HL-60 (cell line): ENCODE results near the gene N4BP2L2.

Experiments used
- GABPA ChIP-seq: IDR thresholded peaks from 2 replicates; pipeline ENCODE4 v1.6.1; 2012; ENCODE audit warnings: low read depth
- POLR2AphosphoS5 ChIP-seq: IDR thresholded peaks from 2 replicates; pipeline ENCODE4 v1.6.1; 2012; ENCODE audit warnings: low read depth
- TF ChIP-seq, protein P1 (sequence below): IDR thresholded peaks from one replicate; pipeline ENCODE4 v1.5.1; 2011; ENCODE audit warnings: low read length, control low read depth, inconsistent platforms; ENCODE audit not compliant: insufficient read depth
- TF ChIP-seq, protein P2 (sequence below): IDR thresholded peaks from 2 replicates; pipeline ENCODE4 v1.6.1; 2012; ENCODE audit warnings: low read depth; ENCODE audit not compliant: insufficient replicate concordance

DNA sequence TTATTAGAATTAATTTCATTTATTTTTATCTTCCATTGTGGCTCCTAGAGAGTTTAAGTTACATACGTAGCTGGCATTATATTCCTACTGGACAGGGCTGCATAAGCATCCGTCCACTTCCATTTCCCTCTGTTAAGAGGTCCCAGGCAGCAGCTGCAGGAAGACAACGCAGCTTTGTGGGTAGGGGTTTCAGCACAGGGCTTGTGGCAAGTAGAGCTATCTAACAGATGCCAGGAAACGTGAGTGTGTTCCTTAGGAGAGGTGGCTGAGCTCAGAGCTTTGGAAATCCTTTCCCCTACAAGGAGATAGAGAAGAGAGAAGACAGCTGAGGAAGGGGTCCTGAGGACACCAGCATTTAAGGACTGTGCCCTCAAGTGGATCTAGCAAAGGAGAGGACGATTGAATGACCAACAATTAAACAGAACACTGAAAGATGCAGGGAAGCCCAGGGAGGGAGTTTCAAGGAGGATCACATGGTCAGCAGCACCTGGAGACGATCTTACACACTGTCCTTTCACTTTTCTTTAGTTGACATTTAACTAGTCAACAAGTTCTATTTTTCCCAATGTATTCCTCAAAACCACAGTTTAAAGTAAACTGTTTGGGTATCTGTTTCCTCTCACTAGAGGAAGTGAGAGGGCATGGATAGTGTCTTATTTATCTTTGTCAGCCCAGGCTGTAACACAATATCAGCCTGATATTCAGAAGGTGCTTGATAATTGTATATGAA is 108.4 kb downstream of the N4BP2L2 start:
- TF ChIP-seq, protein P1, sequence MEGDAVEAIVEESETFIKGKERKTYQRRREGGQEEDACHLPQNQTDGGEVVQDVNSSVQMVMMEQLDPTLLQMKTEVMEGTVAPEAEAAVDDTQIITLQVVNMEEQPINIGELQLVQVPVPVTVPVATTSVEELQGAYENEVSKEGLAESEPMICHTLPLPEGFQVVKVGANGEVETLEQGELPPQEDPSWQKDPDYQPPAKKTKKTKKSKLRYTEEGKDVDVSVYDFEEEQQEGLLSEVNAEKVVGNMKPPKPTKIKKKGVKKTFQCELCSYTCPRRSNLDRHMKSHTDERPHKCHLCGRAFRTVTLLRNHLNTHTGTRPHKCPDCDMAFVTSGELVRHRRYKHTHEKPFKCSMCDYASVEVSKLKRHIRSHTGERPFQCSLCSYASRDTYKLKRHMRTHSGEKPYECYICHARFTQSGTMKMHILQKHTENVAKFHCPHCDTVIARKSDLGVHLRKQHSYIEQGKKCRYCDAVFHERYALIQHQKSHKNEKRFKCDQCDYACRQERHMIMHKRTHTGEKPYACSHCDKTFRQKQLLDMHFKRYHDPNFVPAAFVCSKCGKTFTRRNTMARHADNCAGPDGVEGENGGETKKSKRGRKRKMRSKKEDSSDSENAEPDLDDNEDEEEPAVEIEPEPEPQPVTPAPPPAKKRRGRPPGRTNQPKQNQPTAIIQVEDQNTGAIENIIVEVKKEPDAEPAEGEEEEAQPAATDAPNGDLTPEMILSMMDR, result no peak
- TF ChIP-seq GABPA (no peak), POLR2AphosphoS5 (no peak)
- TF ChIP-seq, protein P2, sequence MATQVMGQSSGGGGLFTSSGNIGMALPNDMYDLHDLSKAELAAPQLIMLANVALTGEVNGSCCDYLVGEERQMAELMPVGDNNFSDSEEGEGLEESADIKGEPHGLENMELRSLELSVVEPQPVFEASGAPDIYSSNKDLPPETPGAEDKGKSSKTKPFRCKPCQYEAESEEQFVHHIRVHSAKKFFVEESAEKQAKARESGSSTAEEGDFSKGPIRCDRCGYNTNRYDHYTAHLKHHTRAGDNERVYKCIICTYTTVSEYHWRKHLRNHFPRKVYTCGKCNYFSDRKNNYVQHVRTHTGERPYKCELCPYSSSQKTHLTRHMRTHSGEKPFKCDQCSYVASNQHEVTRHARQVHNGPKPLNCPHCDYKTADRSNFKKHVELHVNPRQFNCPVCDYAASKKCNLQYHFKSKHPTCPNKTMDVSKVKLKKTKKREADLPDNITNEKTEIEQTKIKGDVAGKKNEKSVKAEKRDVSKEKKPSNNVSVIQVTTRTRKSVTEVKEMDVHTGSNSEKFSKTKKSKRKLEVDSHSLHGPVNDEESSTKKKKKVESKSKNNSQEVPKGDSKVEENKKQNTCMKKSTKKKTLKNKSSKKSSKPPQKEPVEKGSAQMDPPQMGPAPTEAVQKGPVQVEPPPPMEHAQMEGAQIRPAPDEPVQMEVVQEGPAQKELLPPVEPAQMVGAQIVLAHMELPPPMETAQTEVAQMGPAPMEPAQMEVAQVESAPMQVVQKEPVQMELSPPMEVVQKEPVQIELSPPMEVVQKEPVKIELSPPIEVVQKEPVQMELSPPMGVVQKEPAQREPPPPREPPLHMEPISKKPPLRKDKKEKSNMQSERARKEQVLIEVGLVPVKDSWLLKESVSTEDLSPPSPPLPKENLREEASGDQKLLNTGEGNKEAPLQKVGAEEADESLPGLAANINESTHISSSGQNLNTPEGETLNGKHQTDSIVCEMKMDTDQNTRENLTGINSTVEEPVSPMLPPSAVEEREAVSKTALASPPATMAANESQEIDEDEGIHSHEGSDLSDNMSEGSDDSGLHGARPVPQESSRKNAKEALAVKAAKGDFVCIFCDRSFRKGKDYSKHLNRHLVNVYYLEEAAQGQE, result no peak
